Right cardiac atrium (tissue), 5 donors: ENCODE measurements around the gene USHBP1. TPM values are rescaled to one million over a fixed set of nuclear protein-coding genes. Genes with fewer than 3 reads are reported as not detected.

Experiments used
- ATAC-seq, 2 donors: fragments of 200-7000 bp; cut with Tn5 transposase; one replicate each; pipeline versions ENCODE4 v1.8.0 to v1.9.1; 2020; ENCODE audit warnings: moderate library complexity in 2 of 2, mild to moderate bottlenecking in 1 of 2
- DNase-seq, 3 donors: peaks; one replicate each; pipeline ENCODE4 v3.0.0-alpha.2; 2020
- H3K27ac ChIP-seq: one replicate; pipeline ENCODE4 v1.5.1; 2013; ENCODE audit warnings: mild to moderate bottlenecking, low read length, control low read depth, moderate library complexity
- H3K27me3 ChIP-seq: one replicate; pipeline ENCODE4 v1.6.1; 2013; ENCODE audit not compliant: control insufficient read depth, insufficient read depth
- H3K4me1 ChIP-seq: one replicate; pipeline ENCODE4 v1.6.1; 2013; ENCODE audit warnings: low read length; ENCODE audit not compliant: control insufficient read depth, insufficient read depth
- H3K4me3 ChIP-seq: one replicate; pipeline ENCODE4 v1.5.1; 2013; ENCODE audit warnings: low read length, control low read depth
- H3K9me3 ChIP-seq: one replicate; pipeline ENCODE4 v1.6.1; 2013; ENCODE audit warnings: low read length; ENCODE audit not compliant: control insufficient read depth
- WGBS: extraction: QIAGEN DNeasy Blood & Tissue Kit; methylation state at CpG from one replicate; pipeline ENCODE4 v1.1.7; 2013; 5-methylcytosine and 5-hydroxymethylcytosine counted together
- intact Hi-C, 4 donors: fragments of 100-400 bp; cut with DNase I; formaldehyde crosslinking; loops; one replicate each; pipeline versions ENCODE4 v1.11.0 to v1.14.0; 2022 to 2023
- polyA plus RNA-seq: library from polyadenylated mRNA; stranded (reverse); fragments of 200-250 nt; gene quantifications from one replicate; pipeline ENCODE4 v1.2.3, GENCODE V29; 2013
- total RNA-seq, 4 donors: library from RNA; stranded (reverse); fragmentation: NEBNext Ultra II Directional; extraction: Animal tissue kit (Norgen Biotek cat#: 25700); gene quantifications; one replicate each; pipeline ENCODE4 v1.2.1, GENCODE V29; 2021
- donor health status: healthy with polysubstance abuse.
- donor health status: DM: no; HTN: yes; CAD: no.
- donor health status: DM: no; HTN: no; CAD: no.
- donor health status: DM: no; HTN: yes; CAD: no; lungs with severe emphysema.
- donor health status: DM: yes; HTN: yes; CAD: no.

USHBP1 gene
- total and polyA plus RNA-seq, 5 donors, result 2.7 to 10.1 (median 3.5) TPM

DNA sequence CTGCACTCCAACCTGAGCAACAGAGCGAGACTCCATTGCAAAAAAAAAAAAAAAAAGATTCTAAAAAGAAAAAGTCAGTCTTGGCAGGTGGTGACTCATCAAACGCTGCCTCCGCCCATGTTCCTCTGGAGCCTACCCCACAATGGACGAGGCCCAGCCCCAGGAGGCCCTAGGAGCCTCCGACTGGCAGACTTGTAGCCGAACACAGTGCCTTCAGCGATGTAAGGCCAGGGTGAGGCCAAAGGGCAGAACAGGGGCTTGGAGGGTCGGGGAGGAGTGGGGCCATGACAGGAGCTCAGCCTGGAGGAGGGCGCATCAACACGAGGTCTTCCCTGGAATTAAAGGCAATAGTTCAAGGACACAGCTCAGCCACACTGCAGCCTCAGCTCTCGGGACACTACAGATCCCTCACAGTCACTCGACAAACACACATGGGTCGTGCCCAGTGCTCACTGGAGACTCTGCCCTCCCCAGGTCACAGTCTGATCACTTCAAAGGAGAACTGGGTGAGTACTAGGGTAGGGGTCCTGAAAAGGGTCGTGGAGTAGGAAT, 44.3 kb downstream of the USHBP1 start:
- Histone ChIP-seq H3K27ac (no peak overlapping the region), H3K9me3 (no peaks in the 10 kb centered on the region), H3K27me3 (no peaks in the 10 kb centered on the region), H3K4me1 (peaks cover 2% of the 10 kb centered on the region), H3K4me3 (no peak overlapping the region)
- intact Hi-C loops, result no loop called here
- 49% methylated on average over 14 of the region's 14 CpGs for WGBS
- DNase-seq, result peak in 2 of 3 donors; percentile 68 to 76
- peak; percentile 9 to 62 for ATAC-seq

DNA sequence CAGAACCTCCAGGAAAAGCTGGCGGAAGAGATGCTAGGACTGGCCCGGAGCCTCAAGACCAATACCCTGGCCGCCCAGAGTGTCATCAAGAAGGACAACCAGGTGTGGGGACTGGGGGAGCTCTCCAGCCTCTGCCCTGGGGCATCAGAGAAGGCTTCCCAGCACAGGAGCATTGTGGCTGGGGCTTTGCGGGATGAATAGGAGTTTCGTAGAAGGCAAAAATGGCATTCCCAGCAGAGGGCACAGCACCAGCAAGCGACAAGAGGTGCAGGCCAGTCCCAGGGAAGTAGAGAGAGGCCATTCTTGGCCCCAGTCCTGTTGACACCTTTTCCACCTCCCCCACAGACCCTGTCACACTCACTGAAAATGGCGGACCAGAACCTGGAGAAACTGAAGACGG, 45.3 kb downstream of the USHBP1 start:
- ATAC-seq (no peak), DNase-seq (no peak)
- Histone ChIP-seq H3K4me1 (peaks cover 2% of the 10 kb centered on the region), H3K4me3 (no peak overlapping the region), H3K27ac (no peak overlapping the region), H3K9me3 (no peaks in the 10 kb centered on the region), H3K27me3 (no peaks in the 10 kb centered on the region)
- intact Hi-C loops, result loop anchor here in 1 of 4 donors (10.0 kb wide), 1 partner anchor 66 kb away; the partner anchor contains the start of gene ANKLE1
- 97% methylated on average over 8 of the region's 8 CpGs for whole genome bisulfite sequencing

DNA sequence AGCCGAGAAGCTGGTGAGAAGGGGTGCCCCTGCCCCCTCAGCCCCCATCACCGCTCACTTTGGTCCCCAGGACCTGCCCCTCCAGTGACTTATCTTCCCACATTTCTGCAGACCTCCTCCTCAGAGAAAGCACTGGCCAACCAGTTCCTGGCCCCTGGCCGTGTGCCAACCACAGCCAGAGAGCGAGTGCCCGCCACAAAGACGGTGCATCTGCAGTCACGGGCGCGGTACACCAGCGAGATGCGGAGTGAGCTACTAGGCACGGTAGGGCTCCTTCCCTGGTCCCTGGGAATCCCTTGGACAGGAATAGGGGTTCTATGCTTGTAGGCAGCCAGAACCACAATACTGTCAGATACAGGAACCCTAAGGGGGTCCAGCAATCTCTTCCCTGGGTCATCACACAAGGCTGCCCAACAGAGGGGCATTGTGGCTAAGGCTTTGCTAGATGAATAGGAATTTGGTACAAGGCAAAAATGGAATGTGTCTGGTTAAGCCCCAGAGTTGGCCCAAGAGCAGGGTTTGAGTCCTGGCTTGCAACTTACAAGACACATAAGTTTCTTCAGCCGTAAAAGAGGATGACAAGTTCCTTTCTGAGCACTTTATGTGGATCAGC, 48.4 kb downstream of the USHBP1 start:
- Histone ChIP-seq H3K4me1 (peaks cover 2% of the 10 kb centered on the region), H3K4me3 (peak overlapping the region; percentile 82), H3K27ac (peak overlapping the region; percentile 32), H3K27me3 (no peaks in the 10 kb centered on the region), H3K9me3 (no peaks in the 10 kb centered on the region)
- 85% methylated on average over 13 of the region's 13 CpGs for WGBS
- ATAC-seq, result no peak
- intact Hi-C loops, result loop anchor here in 1 of 4 donors (10.0 kb wide), 1 partner anchor 69 kb away; the partner anchor contains the start of gene ANKLE1
- peak in 2 of 3 donors; percentile 79 for DNase-seq

DNA sequence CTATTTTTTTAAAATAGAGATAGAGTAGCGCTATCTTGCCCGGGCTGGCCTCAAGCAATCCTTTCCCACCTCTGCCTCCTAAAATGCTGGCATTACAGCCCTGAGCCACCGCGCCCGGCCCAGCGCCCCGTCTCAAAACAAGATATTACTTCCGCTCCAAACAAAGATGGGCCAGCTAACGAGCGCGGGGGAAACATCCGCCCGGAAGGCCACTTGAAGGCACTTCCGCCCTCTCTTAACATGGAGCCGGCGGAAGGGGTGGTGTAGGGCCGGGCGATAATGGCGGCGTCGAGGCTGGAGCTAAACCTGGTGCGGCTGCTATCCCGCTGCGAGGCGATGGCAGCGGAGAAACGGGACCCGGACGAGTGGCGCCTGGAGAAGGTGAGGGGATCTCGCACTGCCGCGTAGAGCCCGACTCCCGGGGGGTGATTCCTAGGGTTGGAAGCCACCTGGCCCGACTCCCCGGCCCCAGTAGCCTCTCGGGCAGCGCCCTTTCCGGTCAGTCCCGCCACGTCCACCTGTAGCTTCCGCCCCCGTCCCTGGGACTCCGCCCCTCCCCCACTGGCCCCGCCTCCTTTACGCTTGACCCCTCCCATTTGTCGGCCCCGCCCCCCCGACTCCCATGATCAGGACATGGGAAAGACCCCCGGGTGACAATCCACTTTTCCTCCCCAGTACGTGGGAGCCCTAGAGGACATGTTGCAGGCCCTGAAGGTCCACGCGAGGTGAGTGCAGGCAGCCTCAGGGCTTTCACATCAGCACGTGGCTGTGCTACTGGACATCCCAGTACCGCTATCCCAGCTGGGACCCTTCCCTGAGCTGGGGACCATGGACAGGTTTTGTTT, 49.2 kb downstream of the USHBP1 start, which contains the start of gene USE1:
USE1 (plus strand) TSS at position 231 of the 845 bp plus-strand sequence; CDS start at position 280, 49 bp downstream.
- Histone ChIP-seq H3K4me3 (peak within 1 kb of the TSS; percentile 82), H3K4me1 (peaks cover 2% of the 10 kb centered on the region), H3K9me3 (no peaks in the 10 kb centered on the region), H3K27me3 (no peaks in the 10 kb centered on the region), H3K27ac (peak within 1 kb of the TSS; percentile 99)
- peak; percentile 93 to 96 for ATAC-seq
- intact Hi-C loops, result loop anchor here in 1 of 4 donors (10.0 kb wide), 1 partner anchor 69 kb away; the partner anchor contains the start of gene ANKLE1
- DNase-seq, result peak; percentile 92 to 97 (median 95)
- WGBS, result 3% methylated on average over 56 of the region's 56 CpGs

DNA sequence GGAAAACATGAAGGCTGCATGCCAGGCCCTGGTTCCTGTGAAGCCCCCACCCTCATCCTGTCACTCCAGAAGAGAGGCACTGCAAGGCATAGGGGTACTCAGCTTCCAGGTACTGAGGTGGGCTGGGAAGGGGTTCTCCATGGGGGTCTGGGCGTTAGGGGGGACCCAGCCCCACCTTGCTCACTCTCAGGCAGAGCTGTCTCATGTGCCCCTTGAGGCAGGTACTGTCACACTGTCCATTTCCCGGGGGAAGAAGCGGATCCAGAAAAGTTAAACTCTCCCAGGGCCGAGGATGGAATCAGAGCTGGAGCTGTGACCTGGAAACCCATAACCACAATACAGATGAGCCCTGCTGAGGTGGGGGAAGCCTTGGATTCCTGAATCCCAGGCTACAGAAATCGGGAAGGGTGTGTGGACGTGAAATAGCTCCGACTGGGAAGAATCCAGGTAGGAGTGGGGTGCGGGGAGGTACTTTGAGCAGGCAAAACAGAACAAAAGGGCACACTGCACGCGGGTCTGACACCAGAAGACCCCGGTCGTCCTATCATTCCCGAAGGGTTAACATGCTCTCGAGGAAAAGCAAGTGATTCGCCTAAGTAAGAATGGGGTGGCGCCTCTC, 49.9 kb downstream of the USHBP1 start:
- H3K27me3 ChIP-seq, result no peaks in the 10 kb centered on the region
- no peaks in the 10 kb centered on the region for H3K9me3 ChIP-seq
- no peak for ATAC-seq
- DNase-seq, result peak in 1 of 3 donors; percentile 47
- H3K27ac ChIP-seq, result peak overlapping the region; percentile 99
- intact Hi-C loops, result loop anchor here in 1 of 4 donors (10.0 kb wide), 1 partner anchor 70 kb away; the partner anchor contains the start of gene ANKLE1
- H3K4me3 ChIP-seq, result peak overlapping the region; percentile 82
- peaks cover 2% of the 10 kb centered on the region for H3K4me1 ChIP-seq
- 33% methylated on average over 16 of the region's 16 CpGs for WGBS

DNA sequence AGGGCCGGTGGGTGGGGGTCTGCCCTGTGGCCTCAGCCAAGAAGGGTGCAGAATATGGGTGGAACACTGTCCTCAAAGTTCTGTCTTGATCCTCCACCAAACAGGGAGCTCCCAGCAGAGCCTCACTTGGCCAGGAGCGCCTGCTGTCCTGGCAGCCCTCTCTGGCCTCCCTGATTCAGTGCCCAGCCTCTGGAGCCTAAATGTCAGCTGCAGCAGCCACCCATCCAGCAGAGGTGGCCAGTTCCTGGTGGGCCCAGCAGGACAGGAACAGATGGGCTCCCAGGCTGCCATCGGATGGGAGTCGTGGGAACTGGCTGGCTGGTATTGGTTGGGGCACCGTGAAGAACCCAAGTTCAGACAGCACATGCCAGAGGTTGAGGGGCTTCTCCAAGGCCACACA, 51.2 kb downstream of the USHBP1 start:
- no peak for DNase-seq
- Histone ChIP-seq H3K4me1 (peaks cover 2% of the 10 kb centered on the region), H3K27ac (no peak overlapping the region), H3K4me3 (no peak overlapping the region), H3K9me3 (no peaks in the 10 kb centered on the region), H3K27me3 (no peaks in the 10 kb centered on the region)
- ATAC-seq, result no peak
- whole genome bisulfite sequencing, result 84% methylated on average over 5 of the region's 5 CpGs
- intact Hi-C loops, result loop anchor here in 1 of 4 donors (10.0 kb wide), 1 partner anchor 71 kb away; the partner anchor contains the start of gene ANKLE1

DNA sequence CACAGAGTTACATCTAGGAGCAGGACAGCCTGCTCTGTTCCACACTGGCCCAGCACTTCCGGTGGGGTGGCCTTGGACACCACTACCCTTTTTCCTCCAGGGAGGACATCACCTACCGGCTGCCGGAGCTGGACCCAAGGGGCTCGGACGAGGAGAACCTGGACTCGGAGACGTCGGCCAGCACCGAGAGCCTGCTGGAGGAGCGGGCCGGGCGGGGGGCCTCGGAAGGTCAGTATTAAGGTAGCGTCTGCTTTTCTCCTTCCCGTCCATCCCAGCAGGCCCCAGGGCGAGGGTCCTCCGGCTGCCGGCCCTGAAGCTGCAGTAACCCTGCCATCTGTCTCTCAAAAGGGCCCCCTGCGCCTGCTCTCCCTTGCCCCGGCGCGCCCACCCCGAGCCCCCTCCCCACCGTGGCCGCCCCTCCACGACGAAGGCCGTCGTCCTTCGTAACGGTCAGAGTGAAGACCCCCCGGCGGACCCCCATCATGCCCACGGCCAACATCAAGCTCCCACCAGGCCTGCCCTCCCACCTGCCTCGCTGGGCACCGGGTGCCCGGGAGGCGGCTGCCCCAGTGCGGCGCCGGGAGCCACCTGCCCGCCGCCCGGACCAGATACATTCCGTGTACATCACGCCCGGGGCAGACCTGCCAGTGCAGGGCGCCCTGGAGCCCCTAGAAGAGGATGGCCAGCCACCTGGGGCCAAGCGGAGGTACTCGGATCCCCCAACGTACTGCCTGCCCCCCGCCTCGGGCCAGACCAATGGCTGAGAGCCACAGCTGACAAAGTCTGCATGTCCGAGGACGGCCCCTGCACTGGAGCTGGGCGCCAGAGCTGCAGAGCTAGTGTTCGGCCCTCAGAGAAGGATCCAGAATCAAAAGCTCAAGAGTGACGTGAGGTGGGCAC, 52.7 kb downstream of the USHBP1 start:
- no peak for ATAC-seq
- H3K27me3 ChIP-seq, result no peaks in the 10 kb centered on the region
- H3K4me1 ChIP-seq, result peaks cover 2% of the 10 kb centered on the region
- DNase-seq, result peak in 1 of 3 donors; percentile 45
- H3K27ac ChIP-seq, result no peak overlapping the region
- no peak overlapping the region for H3K4me3 ChIP-seq
- intact Hi-C loops, result loop anchor here in 1 of 4 donors (10.0 kb wide), 1 partner anchor 73 kb away; the partner anchor contains the start of gene ANKLE1
- WGBS, result 93% methylated on average over 58 of the region's 58 CpGs
- H3K9me3 ChIP-seq, result no peaks in the 10 kb centered on the region

DNA sequence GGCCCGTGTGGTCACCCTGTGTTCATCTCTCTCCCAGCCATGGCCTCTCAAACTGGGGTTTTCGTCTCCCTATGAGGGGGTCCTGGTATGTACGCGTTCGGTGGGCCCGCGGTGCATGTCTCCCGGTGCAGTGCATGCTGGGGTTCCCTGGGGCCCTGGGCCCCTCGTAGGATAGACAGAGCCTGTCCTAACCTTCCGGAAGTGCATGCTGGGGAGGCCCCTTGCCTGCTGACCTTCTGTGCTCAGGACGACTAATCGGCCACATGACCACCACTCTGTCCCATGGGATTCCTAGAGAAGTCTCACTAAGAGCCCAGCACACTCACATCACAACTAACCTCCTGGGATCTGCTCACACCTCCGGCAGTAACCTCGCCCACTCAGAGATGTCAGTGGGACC, 54.2 kb downstream of the USHBP1 start:
- ATAC-seq, result no peak
- Histone ChIP-seq H3K9me3 (no peaks in the 10 kb centered on the region), H3K4me3 (no peak overlapping the region), H3K4me1 (no peaks in the 10 kb centered on the region), H3K27ac (no peak overlapping the region), H3K27me3 (no peaks in the 10 kb centered on the region)
- intact Hi-C loops, result loop anchor here in 1 of 4 donors (10.0 kb wide), 1 partner anchor 75 kb away; the partner anchor contains the start of gene ANKLE1
- peak in 1 of 3 donors; percentile 54 for DNase-seq
- 88% methylated on average over 14 of the region's 14 CpGs for WGBS

DNA sequence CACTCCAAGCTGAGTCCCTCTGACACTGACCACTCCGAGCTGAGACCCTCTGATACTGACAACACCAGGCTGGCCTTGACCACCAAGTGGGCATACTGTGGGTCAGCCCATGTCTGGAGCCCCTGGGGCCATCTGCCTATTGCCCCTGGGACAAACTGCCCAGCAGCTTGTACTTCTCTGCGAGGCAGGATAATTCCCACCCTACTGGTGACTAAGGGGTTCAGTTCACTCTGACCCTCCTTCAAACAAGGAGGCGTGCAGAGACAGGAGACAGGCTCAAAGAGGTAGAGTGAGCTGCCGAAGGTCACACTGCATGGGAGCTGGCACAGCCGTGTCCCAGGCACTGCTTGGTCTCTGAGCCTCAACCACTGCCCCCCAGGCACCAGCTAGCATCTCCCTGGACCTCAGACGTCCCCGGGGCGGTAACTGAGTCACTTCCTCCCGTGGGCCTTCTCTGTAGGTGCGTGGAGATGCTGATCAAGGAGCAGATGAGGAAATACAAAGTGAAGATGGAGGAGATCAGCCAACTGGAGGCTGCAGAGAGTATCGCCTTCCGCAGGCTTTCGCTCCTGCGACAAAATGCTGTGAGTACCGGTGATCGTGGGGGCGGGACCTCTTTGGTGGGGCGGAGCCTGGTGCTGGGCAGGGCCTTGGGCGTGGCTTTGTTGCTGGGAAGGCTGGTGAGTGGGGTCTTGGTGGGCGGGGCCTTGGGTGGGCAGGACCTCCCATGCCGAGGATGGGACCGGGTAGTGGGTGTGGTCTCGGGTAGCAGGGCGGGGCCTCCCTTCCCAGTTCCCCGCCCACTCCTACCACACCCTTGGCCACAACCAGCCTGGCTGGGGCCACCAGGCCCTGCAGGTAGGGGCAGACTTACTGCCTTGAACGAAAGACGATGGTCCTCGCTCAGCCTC, 55.2 kb downstream of the USHBP1 start:
- WGBS, result 75% methylated on average over 28 of the region's 28 CpGs
- intact Hi-C loops, result loop anchor here in 3 of 4 donors (5.0 to 10.0 kb wide), 2 partner anchors 73 to 75 kb away; partner anchors contain the start of gene ANKLE1 (in 3 of the 3)
- ATAC-seq (peak in 1 of 2 donors; percentile 16), DNase-seq (peak in 1 of 3 donors; percentile 74)
- no peaks in the 10 kb centered on the region for H3K9me3 ChIP-seq
- no peaks in the 10 kb centered on the region for H3K27me3 ChIP-seq
- no peak overlapping the region for H3K27ac ChIP-seq
- no peak overlapping the region for H3K4me3 ChIP-seq
- no peaks in the 10 kb centered on the region for H3K4me1 ChIP-seq
